Astrocyte of the spinal cord (primary cell): Measurements from ENCODE around the gene TMEM237.

ENCODE experiments used
- DNase-seq: peaks from one replicate; pipeline ENCODE4 v3.0.0; 2011; ENCODE audit warnings: low read depth, low spot score
- H3K4me3 ChIP-seq: 2 replicates; pipeline ENCODE4 v1.5.1; 2011; ENCODE audit warnings: low read depth, mild to moderate bottlenecking, low read length, moderate library complexity
- in situ Hi-C: cut with HindIII; loops from 2 replicates; pipeline ENCODE4 v1.10.0; 2017; ENCODE audit warnings: low sequenced_read_pairs
- TF ChIP-seq, protein P1 (sequence below): IDR thresholded peaks from 2 replicates; pipeline ENCODE4 v1.5.1; 2012; ENCODE audit warnings: low read depth, mild to moderate bottlenecking, low read length, inconsistent platforms

Gene TMEM237

DNA sequence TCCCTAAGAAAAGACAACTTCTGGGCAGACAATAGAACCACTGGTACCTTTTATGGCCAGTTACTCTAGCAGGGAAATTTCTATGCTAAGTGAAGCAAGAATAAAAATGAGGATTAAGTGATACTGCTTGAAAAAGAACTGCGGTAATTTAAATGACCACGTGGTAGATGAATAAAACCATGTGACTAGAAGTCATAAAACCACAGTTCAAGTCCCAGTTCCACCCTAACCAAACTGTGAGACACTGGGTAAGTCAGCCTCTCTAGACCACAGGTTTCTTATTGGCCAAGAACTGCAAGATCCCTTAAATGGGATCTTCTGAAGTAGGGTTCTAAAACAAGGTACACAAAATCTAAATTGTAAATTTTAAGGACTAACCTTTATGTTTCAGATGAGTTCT is 12.7 kb downstream of the TMEM237 start:
- no peak for DNase-seq
- no peak overlapping the region for H3K4me3 ChIP-seq
- TF ChIP-seq, protein P1, sequence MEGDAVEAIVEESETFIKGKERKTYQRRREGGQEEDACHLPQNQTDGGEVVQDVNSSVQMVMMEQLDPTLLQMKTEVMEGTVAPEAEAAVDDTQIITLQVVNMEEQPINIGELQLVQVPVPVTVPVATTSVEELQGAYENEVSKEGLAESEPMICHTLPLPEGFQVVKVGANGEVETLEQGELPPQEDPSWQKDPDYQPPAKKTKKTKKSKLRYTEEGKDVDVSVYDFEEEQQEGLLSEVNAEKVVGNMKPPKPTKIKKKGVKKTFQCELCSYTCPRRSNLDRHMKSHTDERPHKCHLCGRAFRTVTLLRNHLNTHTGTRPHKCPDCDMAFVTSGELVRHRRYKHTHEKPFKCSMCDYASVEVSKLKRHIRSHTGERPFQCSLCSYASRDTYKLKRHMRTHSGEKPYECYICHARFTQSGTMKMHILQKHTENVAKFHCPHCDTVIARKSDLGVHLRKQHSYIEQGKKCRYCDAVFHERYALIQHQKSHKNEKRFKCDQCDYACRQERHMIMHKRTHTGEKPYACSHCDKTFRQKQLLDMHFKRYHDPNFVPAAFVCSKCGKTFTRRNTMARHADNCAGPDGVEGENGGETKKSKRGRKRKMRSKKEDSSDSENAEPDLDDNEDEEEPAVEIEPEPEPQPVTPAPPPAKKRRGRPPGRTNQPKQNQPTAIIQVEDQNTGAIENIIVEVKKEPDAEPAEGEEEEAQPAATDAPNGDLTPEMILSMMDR, result no peak
- in situ Hi-C loops, result no loop called here

DNA sequence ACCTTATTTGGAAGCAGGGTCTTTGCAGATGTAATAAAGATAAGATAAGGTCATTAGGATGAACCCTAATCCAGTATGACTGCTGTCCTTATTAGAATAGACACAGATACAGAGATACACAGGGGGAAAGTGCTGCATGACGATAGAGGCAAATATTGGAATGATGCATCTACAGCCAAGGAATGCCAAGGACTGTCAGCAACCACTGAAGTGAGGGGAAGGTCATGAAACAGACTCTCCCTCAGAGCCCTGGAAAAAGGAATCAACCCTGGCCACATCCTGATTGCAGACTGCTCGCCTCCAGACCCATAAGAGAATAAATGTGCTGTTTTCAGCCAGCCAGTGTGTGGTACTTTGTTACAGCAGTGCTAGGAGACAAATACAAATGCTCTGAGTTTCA is 14.8 kb downstream of the TMEM237 start:
- no peak overlapping the region for H3K4me3 ChIP-seq
- TF ChIP-seq, protein P1, result no peak
- DNase-seq, result peak; percentile 8
- in situ Hi-C loops, result no loop called here

- no peak overlapping the region for H3K4me3 ChIP-seq
- TF ChIP-seq, protein P1, result no peak
- peak; percentile 35 for DNase-seq
- in situ Hi-C loops, result no loop called here
Measured at GRCh38 chr2:201622306-201622970, 20.9 kb downstream of the TMEM237 start.

DNA sequence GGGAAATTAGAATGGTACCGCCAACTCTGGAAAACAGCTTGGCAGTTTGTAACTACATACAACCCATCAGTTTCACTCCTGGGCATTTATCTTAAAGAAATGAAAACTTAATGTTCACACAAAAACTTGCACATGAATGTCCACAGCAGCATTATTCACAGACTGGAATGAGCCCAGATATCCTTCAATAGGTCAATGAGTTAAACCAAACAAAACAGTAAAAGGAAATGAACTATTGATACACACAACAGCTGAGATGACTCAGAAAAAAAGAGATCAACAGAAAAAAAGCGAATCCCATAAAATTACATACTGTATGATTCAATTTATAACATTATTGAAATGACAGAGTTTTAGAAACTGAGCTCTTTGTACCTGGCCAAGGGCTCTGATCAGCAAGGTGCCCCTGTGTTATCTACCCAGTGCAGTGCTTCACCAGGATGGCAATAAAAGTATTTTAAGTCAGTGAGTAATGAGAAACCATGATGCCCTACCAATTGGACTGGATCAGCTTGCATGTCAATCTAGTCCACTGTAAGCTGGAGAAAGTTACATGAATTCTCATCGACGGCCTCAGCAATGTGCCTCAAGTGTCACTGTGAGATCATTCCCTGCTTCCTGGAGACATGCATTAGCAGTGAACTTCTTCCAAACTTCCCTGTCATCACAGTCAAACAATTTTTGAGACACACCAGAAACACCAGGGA is 21.9 kb downstream of the TMEM237 start:
- DNase-seq, result peak; percentile 39
- no peak overlapping the region for H3K4me3 ChIP-seq
- in situ Hi-C loops, result no loop called here
- TF ChIP-seq, protein P1, result no peak

DNA sequence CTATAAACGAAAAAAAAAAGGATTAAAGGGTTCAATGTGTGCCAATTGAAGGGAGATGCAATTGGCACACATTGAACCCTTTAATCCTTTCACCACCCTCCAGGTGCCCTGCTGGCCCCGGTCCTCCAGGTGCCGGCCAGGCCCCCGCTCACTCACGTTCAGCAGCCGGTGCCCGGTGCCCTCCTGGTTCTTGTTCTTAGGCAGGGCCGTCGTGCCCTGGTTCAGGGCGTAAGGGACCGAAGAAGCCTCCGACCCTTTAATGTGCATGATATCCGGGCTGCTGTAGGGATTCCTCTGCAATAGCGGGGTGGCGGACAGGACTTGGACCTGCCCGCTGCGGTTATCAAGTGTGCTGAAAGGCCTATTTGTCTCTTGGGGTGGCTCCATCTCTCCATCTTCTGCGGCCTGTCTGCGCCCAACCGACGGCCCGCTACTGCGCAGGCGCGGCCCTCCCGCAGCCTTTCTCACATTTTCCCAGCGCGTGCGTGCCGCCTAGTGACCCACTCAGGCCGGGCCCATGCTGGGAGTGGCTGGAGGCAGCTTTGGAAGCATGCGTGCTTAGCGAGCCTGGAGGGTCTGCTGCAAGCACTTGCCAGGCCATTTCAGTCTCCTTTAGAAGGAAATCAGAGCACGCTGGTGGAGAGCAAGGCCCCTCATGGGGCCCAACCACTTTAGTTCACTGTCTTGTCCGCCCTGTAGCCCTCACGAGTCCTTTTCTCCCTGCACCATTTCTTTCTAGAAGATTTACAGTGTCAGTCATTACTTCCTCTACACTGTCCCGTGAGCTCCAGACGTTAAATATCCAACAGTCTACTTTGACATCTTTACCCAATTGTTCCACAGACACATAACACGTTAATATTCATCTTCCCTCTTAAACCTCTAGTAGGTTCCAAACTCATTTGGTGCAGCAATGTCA is 24.3 kb downstream of the TMEM237 start:
- in situ Hi-C loops, result no loop called here
- DNase-seq, result peak; percentile 76
- TF ChIP-seq, protein P1, result peak; percentile 52

GRCh38 chr2:201608021-201608420 is 35.3 kb downstream of the TMEM237 start:
- no peak overlapping the region for H3K4me3 ChIP-seq
- in situ Hi-C loops, result no loop called here
- TF ChIP-seq, protein P1, result no peak
- no peak for DNase-seq

More for the DNA sequence above, 24.3 kb downstream of the TMEM237 start:
- H3K4me3 ChIP-seq, result peak overlapping the region; percentile 17
